H1 (cell line): Measurements from ENCODE around the gene MMEL1. TPM values are rescaled to one million over a fixed set of nuclear protein-coding genes. Genes with fewer than 3 reads are reported as not detected.

Experiments used
- CTCF ChIA-PET: fragments of 300-600 bp; sonication (Branson Sonifier 250); formaldehyde crosslinking; loops from one replicate; lab custom pipeline; 2021; ENCODE audit not compliant: partially characterized antibody; lab: Charles Lee
- POLR2A ChIA-PET: fragments of 300-600 bp; sonication (Branson Sonifier 250); formaldehyde crosslinking; loops from one replicate; lab custom pipeline; 2021; ENCODE audit warnings: inconsistent platforms; ENCODE audit not compliant: partially characterized antibody; lab: Charles Lee
- DNase-seq, 2 experiments: peaks; one replicate each; pipeline versions ENCODE4 v3.0.0 to v3.0.0-alpha.2; 2010 to 2022; ENCODE audit warnings: low spot score in 2 of 2, low read depth in 1 of 2, mixed read lengths in 1 of 2
- FAIRE-seq: peaks from 2 replicates; lab custom pipeline; 2011; peaks lifted over from hg19 to GRCh38; lab: Jason Lieb, UNC
- H2AFZ ChIP-seq: 2 replicates; pipeline ENCODE4 v1.8.1; 2012; ENCODE audit warnings: low read length, inconsistent platforms
- H2AK5ac ChIP-seq: 2 replicates; pipeline ENCODE4 v1.6.1; 2013; ENCODE audit warnings: low read depth, low read length
- H2BK120ac ChIP-seq: replicated peaks from 2 replicates; pipeline ENCODE3; 2013; ENCODE audit warnings: low read depth, low read length, inconsistent platforms
- H2BK12ac ChIP-seq: 2 replicates; pipeline ENCODE4 v1.6.1; 2013; ENCODE audit warnings: low read depth, low read length
- H2BK15ac ChIP-seq: 2 replicates; pipeline ENCODE4 v1.6.1; 2013; ENCODE audit warnings: low read length
- H2BK20ac ChIP-seq: 2 replicates; pipeline ENCODE4 v1.6.1; 2013; ENCODE audit warnings: low read length
- H2BK5ac ChIP-seq: 2 replicates; pipeline ENCODE4 v1.6.1; 2013; ENCODE audit warnings: low read depth, low read length
- H3K14ac ChIP-seq: 2 replicates; pipeline ENCODE4 v1.6.1; 2013; ENCODE audit warnings: inconsistent platforms; ENCODE audit not compliant: insufficient read length
- H3K18ac ChIP-seq: 2 replicates; pipeline ENCODE4 v1.6.1; 2013; ENCODE audit warnings: low read length; ENCODE audit errors: extremely low read depth
- H3K23ac ChIP-seq: 2 replicates; pipeline ENCODE4 v1.6.1; 2013; ENCODE audit warnings: inconsistent platforms; ENCODE audit not compliant: insufficient read length
- H3K23me2 ChIP-seq: 2 replicates; pipeline ENCODE4 v1.6.1; 2013; ENCODE audit warnings: low read depth, low read length
- H3K27ac ChIP-seq: 2 replicates; pipeline ENCODE4 v1.6.1; 2011; ENCODE audit warnings: low read depth, low read length, inconsistent platforms
- H3K27me3 ChIP-seq, 4 experiments: replicated peaks in 1 of 4; 1 replicate in 1 of 4; 2 replicates in 3 of 4; pipeline versions ENCODE4 v1.6.1 to v1.8.1; 2011 to 2013; ENCODE audit warnings: low read length in 3 of 4, mild to moderate bottlenecking in 3 of 4, inconsistent platforms in 2 of 4, mixed read lengths in 2 of 4, moderate library complexity in 1 of 4; ENCODE audit not compliant: control insufficient read depth in 3 of 4, insufficient read depth in 3 of 4; ENCODE audit errors: extremely low read depth in 1 of 4
- H3K36me3 ChIP-seq, 4 experiments: 2 replicates each; pipeline versions ENCODE4 v1.6.1 to v1.8.1; 2011 to 2013; ENCODE audit warnings: mild to moderate bottlenecking in 4 of 4, low read length in 3 of 4, moderate library complexity in 2 of 4, control low read depth in 1 of 4, inconsistent platforms in 1 of 4; ENCODE audit not compliant: insufficient read depth in 4 of 4, control insufficient read depth in 2 of 4
- H3K4ac ChIP-seq: replicated peaks from 2 replicates; pipeline ENCODE3; 2013; ENCODE audit warnings: low read length, low read depth, mixed read lengths, inconsistent platforms; ENCODE audit not compliant: insufficient read length
- H3K4me1 ChIP-seq, 4 experiments: replicated peaks in 1 of 4; 1 replicate in 1 of 4; 2 replicates in 3 of 4; pipeline versions ENCODE4 v1.6.1 to v1.8.1; 2011 to 2013; ENCODE audit warnings: low read length in 3 of 4, inconsistent platforms in 2 of 4, mixed read lengths in 1 of 4; ENCODE audit not compliant: insufficient read depth in 4 of 4, control insufficient read depth in 3 of 4
- H3K4me2 ChIP-seq, 2 experiments: 2 replicates each; pipeline versions ENCODE4 v1.6.1 to v1.8.1; 2011 to 2013; ENCODE audit warnings: low read depth in 2 of 2, low read length in 2 of 2, control low read depth in 1 of 2, inconsistent platforms in 1 of 2, mild to moderate bottlenecking in 1 of 2; ENCODE audit not compliant: insufficient read depth in 1 of 2
- H3K4me3 ChIP-seq, 4 experiments: fragments of 200-600, 300-600 bp in 1 of 4; sonication (generic), shearing (Covaris generic), sonication (Bioruptor Twin) in 1 of 4; 2 replicates each; pipeline versions ENCODE4 v1.5.1 to v1.8.1; 2011 to 2016; ENCODE audit warnings: low read length in 4 of 4, low read depth in 3 of 4, control low read depth in 2 of 4, inconsistent platforms in 2 of 4, mild to moderate bottlenecking in 2 of 4, mixed read lengths in 1 of 4, moderate library complexity in 1 of 4; ENCODE audit not compliant: insufficient read depth in 2 of 4; ENCODE audit errors: extremely low read depth in 1 of 4
- H3K56ac ChIP-seq: replicated peaks from 2 replicates; pipeline ENCODE3; 2013; ENCODE audit warnings: low read depth, mild to moderate bottlenecking, mixed read lengths, low read length, inconsistent platforms; ENCODE audit not compliant: insufficient read length
- H3K79me1 ChIP-seq: 2 replicates; pipeline ENCODE4 v1.6.1; 2013; ENCODE audit warnings: low read depth, low read length, control low read depth
- H3K79me2 ChIP-seq, 2 experiments: 2 replicates each; pipeline versions ENCODE4 v1.6.1 to v1.8.1; 2012 to 2013; ENCODE audit warnings: low read length in 2 of 2, mild to moderate bottlenecking in 2 of 2, inconsistent platforms in 1 of 2; ENCODE audit not compliant: insufficient read depth in 2 of 2, control insufficient read depth in 1 of 2
- H3K9ac ChIP-seq, 4 experiments: replicated peaks in 1 of 4; 1 replicate in 1 of 4; 2 replicates in 3 of 4; pipeline versions ENCODE4 v1.6.1 to v1.8.1; 2011 to 2013; ENCODE audit warnings: low read depth in 3 of 4, low read length in 3 of 4, control low read depth in 2 of 4, mild to moderate bottlenecking in 2 of 4, moderate library complexity in 2 of 4, inconsistent platforms in 1 of 4; ENCODE audit errors: extremely low read depth in 1 of 4
- H3K9me3 ChIP-seq, 2 experiments: 2 replicates each; pipeline versions ENCODE4 v1.6.1 to v1.8.1; 2012 to 2013; ENCODE audit warnings: mild to moderate bottlenecking in 2 of 2, moderate library complexity in 2 of 2, control low read depth in 1 of 2, inconsistent platforms in 1 of 2, low read depth in 1 of 2, low read length in 1 of 2, mixed read lengths in 1 of 2; ENCODE audit not compliant: insufficient read depth in 2 of 2
- H4K20me1 ChIP-seq, 2 experiments: replicated peaks in 1 of 2; 2 replicates each; pipeline versions ENCODE3 to v1.8.1; 2011 to 2013; ENCODE audit warnings: inconsistent platforms in 2 of 2, low read length in 2 of 2, mild to moderate bottlenecking in 1 of 2; ENCODE audit not compliant: insufficient read depth in 2 of 2, control insufficient read depth in 1 of 2
- H4K5ac ChIP-seq: 2 replicates; pipeline ENCODE4 v1.6.1; 2013; ENCODE audit warnings: low read length, low read depth, mixed read lengths, inconsistent platforms; ENCODE audit not compliant: insufficient read length
- H4K8ac ChIP-seq: 2 replicates; pipeline ENCODE4 v1.8.0; 2013; ENCODE audit warnings: mild to moderate bottlenecking, moderate library complexity, low read length, inconsistent platforms; ENCODE audit not compliant: insufficient read depth; ENCODE audit errors: extremely low read depth
- H4K91ac ChIP-seq: replicated peaks from 2 replicates; pipeline ENCODE3; 2013; ENCODE audit warnings: low read length, mixed read lengths, inconsistent platforms; ENCODE audit not compliant: insufficient read length
- BRCA1 ChIP-seq: IDR thresholded peaks from 2 replicates; pipeline ENCODE4 v1.6.1; 2012; ENCODE audit warnings: low read depth, low read length, improper control_type of control experiment
- CBX5 ChIP-seq: fragments of 300-800, 300-1000 bp; sonication (generic); IDR thresholded peaks from 2 replicates; pipeline ENCODE4 v1.7.1; 2016; ENCODE audit warnings: antibody characterized with exemption, low read length, low read depth
- CEBPB ChIP-seq: IDR thresholded peaks from 2 replicates; pipeline ENCODE4 v1.6.1; 2012; ENCODE audit warnings: low read depth, low read length
- CREB1 ChIP-seq: IDR thresholded peaks from 2 replicates; pipeline ENCODE4 v1.6.1; 2012; ENCODE audit warnings: inconsistent platforms
- FOSL1 ChIP-seq: IDR thresholded peaks from 2 replicates; pipeline ENCODE4 v1.6.1; 2011; ENCODE audit warnings: mild to moderate bottlenecking, low read depth, low read length, moderate library complexity; ENCODE audit not compliant: insufficient read depth
- KDM5A ChIP-seq: fragments of 200-600 bp; IDR thresholded peaks from 2 replicates; pipeline ENCODE4 v1.7.1; 2012; ENCODE audit warnings: mild to moderate bottlenecking, low read length, inconsistent platforms, mixed read lengths
- MAX ChIP-seq: IDR thresholded peaks from 2 replicates; pipeline ENCODE4 v1.6.1; 2012; ENCODE audit warnings: inconsistent platforms
- NRF1 ChIP-seq: IDR thresholded peaks from 2 replicates; pipeline ENCODE4 v1.6.1; 2011; ENCODE audit warnings: mild to moderate bottlenecking, low read depth, low read length, improper control_type of control experiment
- RXRA ChIP-seq: IDR thresholded peaks from 2 replicates; pipeline ENCODE4 v1.6.1; 2011; ENCODE audit warnings: low read depth, mild to moderate bottlenecking, low read length, moderate library complexity; ENCODE audit not compliant: insufficient read depth
- SIRT6 ChIP-seq: IDR thresholded peaks from one replicate; pipeline ENCODE4 v1.7.1; 2012; ENCODE audit warnings: low read length, inconsistent platforms
- SP2 ChIP-seq: IDR thresholded peaks from 2 replicates; pipeline ENCODE4 v1.6.1; 2012; ENCODE audit warnings: mild to moderate bottlenecking, low read length, inconsistent platforms
- ZNF274 ChIP-seq: IDR thresholded peaks from 2 replicates; pipeline ENCODE4 v1.7.0; 2012; ENCODE audit warnings: low read length, borderline replicate concordance; ENCODE audit errors: extremely low read depth
- WGBS, 2 experiments: shearing (Covaris generic) in 1 of 2; methylation state at CpG; one replicate each; pipeline versions ENCODE4 v1.1.6 to v1.1.7; 2013 to 2015; ENCODE audit warnings: low lambda C conversion rate in 2 of 2, mixed read lengths in 2 of 2, inconsistent platforms in 1 of 2, low coverage in 1 of 2, missing lambda C conversion rate in 1 of 2; ENCODE audit not compliant: insufficient replicate concordance in 2 of 2, insufficient coverage in 1 of 2, insufficient read length in 1 of 2; ENCODE audit errors: extremely low coverage in 1 of 2, missing lambda C conversion rate in 1 of 2; 5-methylcytosine and 5-hydroxymethylcytosine counted together
- polyA plus RNA-seq, 7 experiments: library from polyadenylated mRNA; depleted of rRNA in 3 of 7; stranded (reverse) in 5 of 7; unstranded in 2 of 7; fragments of >200 nt in 5 of 7; fragments of 200-250 nt in 2 of 7; gene quantifications; 1 replicate in 5 of 7; 2 replicates in 1 of 7; 4 replicates in 1 of 7; pipeline versions ENCODE4 v1.2.1 to v1.2.3, GENCODE V29; 2011 to 2013; ENCODE audit warnings: missing spikeins in 2 of 7, mixed read lengths in 2 of 7
- total RNA-seq: library from RNA; stranded (reverse); fragmentation: NEBNext Ultra II Directional; extraction: Animal tissue kit (Norgen Biotek cat#: 25700); gene quantifications from 2 replicates; pipeline ENCODE4 v1.2.1, GENCODE V29; 2021
- TF ChIP-seq, protein P1 (sequence below): IDR thresholded peaks from 2 replicates; pipeline ENCODE4 v1.6.1; 2012; ENCODE audit warnings: inconsistent platforms

The MMEL1 gene
- total and polyA plus RNA-seq, 2 of the 8 experiments (the other 6 are each of a cell fraction or from before 2014, with no cell fraction given) = 0.91 to 1.7 TPM

DNA sequence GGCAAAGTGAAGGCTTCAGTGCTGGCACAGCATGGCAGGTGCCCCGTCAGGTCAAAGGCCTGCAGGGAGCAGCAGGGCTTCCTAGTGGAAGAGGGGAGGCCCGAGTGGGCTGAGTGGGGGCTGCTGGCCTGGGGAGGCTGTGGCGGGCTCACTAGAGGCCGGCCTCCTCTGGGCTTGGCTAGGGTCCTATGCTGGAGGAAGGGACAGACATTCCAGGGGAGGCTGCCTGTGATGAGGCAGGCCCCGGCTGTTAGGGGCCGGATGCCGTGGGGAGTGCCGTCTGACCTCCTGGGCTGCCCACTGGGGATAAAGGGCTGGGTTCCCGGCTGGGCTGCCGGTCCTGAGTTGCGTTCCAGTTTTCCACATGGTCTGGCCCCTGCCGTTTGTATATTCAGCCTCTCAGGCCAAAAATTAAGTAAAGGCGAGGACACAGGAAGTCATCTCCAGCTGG lies 25.1 kb downstream of the MMEL1 start:
- 87% methylated on average over 13 of the region's 13 CpGs; no CpG with 5 or more reads in 1 of the 2 experiments for WGBS, 2 experiments
- no peak overlapping the region for H3K4me3 ChIP-seq
- H3K79me2 ChIP-seq = no peaks in the 10 kb centered on the region
- no peak overlapping the region for H3K9ac ChIP-seq
- no peaks in the 10 kb centered on the region for H3K23me2 ChIP-seq
- no peak overlapping the region for H2BK120ac ChIP-seq
- H3K4ac ChIP-seq = no peak overlapping the region
- no peak overlapping the region for H2AK5ac ChIP-seq
- no peak overlapping the region for H2AFZ ChIP-seq
- no peak overlapping the region for H3K23ac ChIP-seq
- H3K18ac ChIP-seq = no peak overlapping the region
- H3K4me2 ChIP-seq = no peak overlapping the region
- H4K91ac ChIP-seq = no peak overlapping the region
- no peaks in the 10 kb centered on the region for H3K79me1 ChIP-seq
- DNase-seq (peak in 1 of 2 experiments; percentile 35), FAIRE-seq (no peak)
- no peaks in the 10 kb centered on the region for H3K36me3 ChIP-seq
- H2BK5ac ChIP-seq = no peak overlapping the region
- H3K27ac ChIP-seq = no peak overlapping the region
- H2BK20ac ChIP-seq = no peak overlapping the region
- no peak overlapping the region for H3K56ac ChIP-seq
- peak overlapping the region; percentile 51; the same call in 1 of the 2 replicates for H4K8ac ChIP-seq
- POLR2A ChIA-PET = no interaction called here
- no peaks in the 10 kb centered on the region for H4K20me1 ChIP-seq
- H2BK15ac ChIP-seq = no peak overlapping the region
- peaks cover 0 to 3% (median 0%) of the 10 kb centered on the region in 4 experiments; a peak in 1 of 7 replicates for H3K27me3 ChIP-seq
- H3K14ac ChIP-seq = no peak overlapping the region
- H3K4me1 ChIP-seq = peaks cover 0 to 3% (median 0%) of the 10 kb centered on the region in 4 experiments; a peak in 2 of 7 replicates
- H4K5ac ChIP-seq = no peak overlapping the region
- CTCF ChIA-PET = no interaction called here
- no peaks in the 10 kb centered on the region for H3K9me3 ChIP-seq
- H2BK12ac ChIP-seq = no peak overlapping the region
- TF ChIP-seq CBX5 = no peak
- TF ChIP-seq BRCA1 = no peak
- TF ChIP-seq MAX = no peak
- no peak for TF ChIP-seq NRF1
- TF ChIP-seq CREB1 = no peak
- TF ChIP-seq ZNF274 = no peak
- TF ChIP-seq, protein P1, sequence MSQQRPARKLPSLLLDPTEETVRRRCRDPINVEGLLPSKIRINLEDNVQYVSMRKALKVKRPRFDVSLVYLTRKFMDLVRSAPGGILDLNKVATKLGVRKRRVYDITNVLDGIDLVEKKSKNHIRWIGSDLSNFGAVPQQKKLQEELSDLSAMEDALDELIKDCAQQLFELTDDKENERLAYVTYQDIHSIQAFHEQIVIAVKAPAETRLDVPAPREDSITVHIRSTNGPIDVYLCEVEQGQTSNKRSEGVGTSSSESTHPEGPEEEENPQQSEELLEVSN = no peak
- TF ChIP-seq SIRT6 = no peak
- no peak for TF ChIP-seq KDM5A
- TF ChIP-seq SP2 = no peak
- no peak for TF ChIP-seq FOSL1
- no peak for TF ChIP-seq RXRA
- TF ChIP-seq CEBPB = no peak
